ENCODE results near the gene DLGAP4.

DNA sequence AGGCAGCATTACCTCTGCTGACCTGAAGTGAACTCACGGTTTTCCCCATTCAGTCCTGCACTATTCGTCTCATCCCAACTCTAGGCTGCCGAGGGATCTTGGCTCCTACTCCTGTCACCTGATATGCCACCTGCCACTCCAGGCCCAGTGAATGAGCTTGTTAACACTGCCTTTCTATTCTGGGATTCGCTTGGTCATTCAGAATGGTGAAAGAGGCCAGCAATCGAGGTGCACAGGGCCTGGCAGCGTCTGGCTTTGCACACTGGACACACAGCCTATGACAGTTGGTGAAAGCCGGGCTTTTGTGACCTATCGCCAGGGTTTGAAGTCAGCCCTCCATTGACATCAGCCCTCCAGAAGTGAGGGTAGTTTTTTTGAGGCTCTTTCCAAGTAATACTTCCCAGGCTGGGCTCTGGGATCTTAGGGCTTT lies 175.9 kb downstream of the DLGAP4 start:
- TF ChIP-seq, protein P1, sequence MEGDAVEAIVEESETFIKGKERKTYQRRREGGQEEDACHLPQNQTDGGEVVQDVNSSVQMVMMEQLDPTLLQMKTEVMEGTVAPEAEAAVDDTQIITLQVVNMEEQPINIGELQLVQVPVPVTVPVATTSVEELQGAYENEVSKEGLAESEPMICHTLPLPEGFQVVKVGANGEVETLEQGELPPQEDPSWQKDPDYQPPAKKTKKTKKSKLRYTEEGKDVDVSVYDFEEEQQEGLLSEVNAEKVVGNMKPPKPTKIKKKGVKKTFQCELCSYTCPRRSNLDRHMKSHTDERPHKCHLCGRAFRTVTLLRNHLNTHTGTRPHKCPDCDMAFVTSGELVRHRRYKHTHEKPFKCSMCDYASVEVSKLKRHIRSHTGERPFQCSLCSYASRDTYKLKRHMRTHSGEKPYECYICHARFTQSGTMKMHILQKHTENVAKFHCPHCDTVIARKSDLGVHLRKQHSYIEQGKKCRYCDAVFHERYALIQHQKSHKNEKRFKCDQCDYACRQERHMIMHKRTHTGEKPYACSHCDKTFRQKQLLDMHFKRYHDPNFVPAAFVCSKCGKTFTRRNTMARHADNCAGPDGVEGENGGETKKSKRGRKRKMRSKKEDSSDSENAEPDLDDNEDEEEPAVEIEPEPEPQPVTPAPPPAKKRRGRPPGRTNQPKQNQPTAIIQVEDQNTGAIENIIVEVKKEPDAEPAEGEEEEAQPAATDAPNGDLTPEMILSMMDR (IDR thresholded peaks at IDR 0.05) = no peak
- TF ChIP-seq POLR2A (IDR thresholded peaks at IDR 0.05) = peak in 1 of 3 donors; percentile 26

All from body of pancreas (tissue), 4 donors.